ENCODE results near the gene SLITRK5.

SLITRK5 gene

GRCh38 chr13:87671031-87671752 is at the start of gene SLITRK5:
SLITRK5 (plus strand) TSS chr13:87671371; CDS start chr13:87675389, 4,018 bp downstream.
- DNase-seq, result peak; percentile 65 to 71
- TF ChIP-seq GATA1 (IDR thresholded peaks at IDR 0.05; ENCODE audit: low read depth, low read length) (no peak), POLR2A (IDR thresholded peaks at IDR 0.05; ENCODE audit: low read length) (no peak)

GRCh38 chr13:87622971-87623370 is 48.2 kb upstream of the SLITRK5 start:
- DNase-seq, result no peak
- no peak for TF ChIP-seq GATA1 (IDR thresholded peaks at IDR 0.05; ENCODE audit: low read depth, low read length)
- TF ChIP-seq POLR2A (IDR thresholded peaks at IDR 0.05; ENCODE audit: low read length), result no peak

- TF ChIP-seq GATA1 (IDR thresholded peaks at IDR 0.05; ENCODE audit: low read depth, low read length), result no peak
- no peak for TF ChIP-seq POLR2A (IDR thresholded peaks at IDR 0.05; ENCODE audit: low read length)
Measured at GRCh38 chr13:87656306-87656705, 14.9 kb upstream of the SLITRK5 start.

GRCh38 chr13:87661471-87661870 is 9.7 kb upstream of the SLITRK5 start:
- TF ChIP-seq GATA1 (IDR thresholded peaks at IDR 0.05; ENCODE audit: low read depth, low read length) (no peak), POLR2A (IDR thresholded peaks at IDR 0.05; ENCODE audit: low read length) (no peak)
- no peak for DNase-seq

More at GRCh38 chr13:87656306-87656705, 14.9 kb upstream of the SLITRK5 start:
- no peak for DNase-seq

GRCh38 chr13:87666831-87667230 is 4.3 kb upstream of the SLITRK5 start:
- TF ChIP-seq POLR2A (IDR thresholded peaks at IDR 0.05; ENCODE audit: low read length), result no peak
- no peak for TF ChIP-seq GATA1 (IDR thresholded peaks at IDR 0.05; ENCODE audit: low read depth, low read length)
- DNase-seq, result no peak

- no peak for TF ChIP-seq POLR2A (IDR thresholded peaks at IDR 0.05; ENCODE audit: low read length)
- TF ChIP-seq GATA1 (IDR thresholded peaks at IDR 0.05; ENCODE audit: low read depth, low read length), result no peak
Measured at GRCh38 chr13:87667686-87668085, 3.5 kb upstream of the SLITRK5 start.

GRCh38 chr13:87669379-87669978 is 1.7 kb upstream of the SLITRK5 start:
- no peak for TF ChIP-seq GATA1 (IDR thresholded peaks at IDR 0.05; ENCODE audit: low read depth, low read length)
- no peak for TF ChIP-seq POLR2A (IDR thresholded peaks at IDR 0.05; ENCODE audit: low read length)
- DNase-seq, result peak; percentile 36 to 37

More at GRCh38 chr13:87667686-87668085, 3.5 kb upstream of the SLITRK5 start:
- DNase-seq, result no peak

DNA sequence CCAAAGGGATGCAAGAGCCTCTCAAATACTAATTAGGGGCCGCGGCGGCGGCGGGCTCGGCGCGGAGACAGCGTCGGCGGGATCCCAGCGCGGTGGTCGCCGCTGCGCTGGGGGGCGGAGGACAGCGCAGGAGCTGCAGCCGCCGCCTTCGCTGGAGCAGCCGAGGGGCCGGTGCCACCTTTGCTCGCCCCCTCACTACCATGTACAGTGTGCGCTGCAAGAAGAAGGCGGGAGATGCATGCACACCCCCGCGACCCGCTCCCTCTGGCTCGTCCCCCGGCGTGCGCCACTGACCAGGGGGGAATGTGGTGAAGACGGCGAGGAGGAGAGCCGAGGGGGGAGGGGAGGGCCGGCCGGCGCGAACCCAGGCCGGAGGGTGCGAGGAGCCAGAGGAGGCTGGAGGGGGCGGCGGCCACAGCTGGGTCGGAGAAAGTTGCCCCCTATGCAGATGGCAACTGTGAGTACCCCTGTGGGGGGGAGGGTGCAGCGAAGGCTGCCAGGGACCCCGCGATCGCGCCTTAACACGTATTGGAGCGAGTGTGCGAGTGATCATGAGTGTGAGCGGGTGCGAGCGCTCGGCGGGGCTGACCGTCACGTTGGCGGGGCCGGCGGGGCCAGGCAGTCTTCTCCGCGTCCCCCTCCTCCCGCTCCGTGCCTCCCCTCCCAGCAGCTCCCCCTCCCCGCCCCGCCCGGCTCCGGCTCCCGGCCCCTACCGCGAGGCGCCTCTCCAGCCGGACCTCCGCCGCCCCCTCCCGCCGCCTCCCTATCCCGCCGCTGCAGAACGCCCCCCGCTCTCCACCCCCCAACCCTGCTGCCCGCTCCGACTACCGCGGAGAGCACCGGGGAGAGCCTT is 808 bp downstream of the SLITRK5 start:
- no peak for DNase-seq
- TF ChIP-seq POLR2A (IDR thresholded peaks at IDR 0.05; ENCODE audit: low read length), result no peak
- TF ChIP-seq GATA1 (IDR thresholded peaks at IDR 0.05; ENCODE audit: low read depth, low read length), result no peak

GRCh38 chr13:87674247-87674738 is 3.1 kb downstream of the SLITRK5 start:
- TF ChIP-seq POLR2A (IDR thresholded peaks at IDR 0.05; ENCODE audit: low read length), result no peak
- TF ChIP-seq GATA1 (IDR thresholded peaks at IDR 0.05; ENCODE audit: low read depth, low read length), result no peak
- DNase-seq, result no peak

GRCh38 chr13:87675851-87676250 is 4.7 kb downstream of the SLITRK5 start:
- DNase-seq, result no peak
- TF ChIP-seq GATA1 (IDR thresholded peaks at IDR 0.05; ENCODE audit: low read depth, low read length), result no peak

DNA sequence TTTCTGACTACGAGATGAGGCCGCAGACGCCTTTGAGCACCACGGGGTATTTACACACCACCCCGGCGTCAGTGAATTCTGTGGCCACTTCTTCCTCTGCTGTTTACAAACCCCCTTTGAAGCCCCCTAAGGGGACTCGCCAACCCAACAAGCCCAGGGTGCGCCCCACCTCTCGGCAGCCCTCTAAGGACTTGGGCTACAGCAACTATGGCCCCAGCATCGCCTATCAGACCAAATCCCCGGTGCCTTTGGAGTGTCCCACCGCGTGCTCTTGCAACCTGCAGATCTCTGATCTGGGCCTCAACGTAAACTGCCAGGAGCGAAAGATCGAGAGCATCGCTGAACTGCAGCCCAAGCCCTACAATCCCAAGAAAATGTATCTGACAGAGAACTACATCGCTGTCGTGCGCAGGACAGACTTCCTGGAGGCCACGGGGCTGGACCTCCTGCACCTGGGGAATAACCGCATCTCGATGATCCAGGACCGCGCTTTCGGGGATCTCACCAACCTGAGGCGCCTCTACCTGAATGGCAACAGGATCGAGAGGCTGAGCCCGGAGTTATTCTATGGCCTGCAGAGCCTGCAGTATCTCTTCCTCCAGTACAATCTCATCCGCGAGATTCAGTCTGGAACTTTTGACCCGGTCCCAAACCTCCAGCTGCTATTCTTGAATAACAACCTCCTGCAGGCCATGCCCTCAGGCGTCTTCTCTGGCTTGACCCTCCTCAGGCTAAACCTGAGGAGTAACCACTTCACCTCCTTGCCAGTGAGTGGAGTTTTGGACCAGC is 5.3 kb downstream of the SLITRK5 start:
- no peak for DNase-seq
- no peak for TF ChIP-seq POLR2A (IDR thresholded peaks at IDR 0.05; ENCODE audit: low read length)
- TF ChIP-seq GATA1 (IDR thresholded peaks at IDR 0.05; ENCODE audit: low read depth, low read length), result no peak

GRCh38 chr13:87677043-87677495 is 5.9 kb downstream of the SLITRK5 start:
- TF ChIP-seq POLR2A (IDR thresholded peaks at IDR 0.05; ENCODE audit: low read length) (no peak), GATA1 (IDR thresholded peaks at IDR 0.05; ENCODE audit: low read depth, low read length) (no peak)

More at GRCh38 chr13:87677043-87677495, 5.9 kb downstream of the SLITRK5 start:
- DNase-seq, result no peak
